ENCODE measurements around the gene FSIP1. TPM values are rescaled to one million over a fixed set of nuclear protein-coding genes. Genes with fewer than 3 reads are reported as not detected.

The FSIP1 gene
- total and polyA plus RNA-seq, 3 experiments from 2014 or later, result 0.38 to 1.3 (median 0.63) TPM

GRCh38 chr15:39784638-39785037, 2.0 kb upstream of the FSIP1 start:
- H3K4me3 Mint-ChIP-seq, result peak overlapping the region in 6 of 7 donors; percentile 51 to 97 (median 66)
- POLR2A ChIA-PET, result no interaction called here
- H3K27me3 Mint-ChIP-seq, result no peaks in the 10 kb centered on the region
- peaks cover 0 to 23% (median 0%) of the 10 kb centered on the region in 3 donors for H3K36me3 Mint-ChIP-seq
- H3K27ac Mint-ChIP-seq, result peak overlapping the region in 7 of 8 donors; percentile 39 to 96 (median 66)
- CTCF ChIA-PET, result interaction anchor here (0.7 to 1.2 kb wide), 4 partner anchors 28 to 489 kb away, joined by 3 to 4 read pairs (median 3); no protein-coding TSS in a partner anchor
- peaks cover 31% of the 10 kb centered on the region for H3K4me1 ChIP-seq (ENCODE audit: insufficient read depth, low read length)
- no peak for DNase-seq
- H3K4me3 ChIP-seq (ENCODE audit: low read length), result no peak overlapping the region
- H3K27me3 ChIP-seq (ENCODE audit: insufficient read depth, low read length, poor library complexity, severe bottlenecking), result no peaks in the 10 kb centered on the region
- peaks cover 44 to 65% (median 60%) of the 10 kb centered on the region in 3 donors for H3K4me1 Mint-ChIP-seq
- no peaks in the 10 kb centered on the region for H3K9me3 Mint-ChIP-seq
- no peaks in the 10 kb centered on the region for H3K9me3 ChIP-seq (ENCODE audit: low read length)
- H3K36me3 ChIP-seq (ENCODE audit: insufficient read depth, low read length), result no peaks in the 10 kb centered on the region
- no peak overlapping the region for H3K27ac ChIP-seq (ENCODE audit: low read depth, low read length)

DNA sequence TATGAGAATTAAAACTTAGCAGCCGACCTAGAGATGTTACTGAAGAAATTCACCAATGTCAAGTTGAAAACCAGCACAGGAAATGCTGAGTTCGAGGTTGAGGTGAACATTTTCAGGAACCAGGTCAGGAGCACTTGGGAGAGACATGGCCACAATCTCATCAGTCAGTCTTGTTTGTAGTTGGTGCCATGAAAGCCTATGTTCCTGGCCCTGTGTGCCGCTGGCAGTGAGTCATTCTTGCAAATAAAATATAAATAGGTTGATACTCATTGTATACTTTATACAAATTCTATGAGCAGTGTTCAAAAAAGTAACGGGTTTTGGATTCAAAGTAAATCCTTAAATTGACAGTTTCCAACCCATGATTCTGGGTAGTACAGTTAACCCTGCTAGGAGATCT, 1.5 kb upstream of the FSIP1 start:
- Mint-ChIP-seq H3K9me3 (no peaks in the 10 kb centered on the region), H3K36me3 (peaks cover 0 to 23% (median 0%) of the 10 kb centered on the region in 3 donors), H3K4me1 (peaks cover 44 to 65% (median 60%) of the 10 kb centered on the region in 3 donors), H3K27me3 (no peaks in the 10 kb centered on the region), H3K27ac (peak overlapping the region; percentile 65 to 96 (median 86)), H3K4me3 (peak overlapping the region; percentile 82 to 98 (median 96))
- Histone ChIP-seq H3K27me3 (ENCODE audit: insufficient read depth, low read length, poor library complexity, severe bottlenecking) (no peaks in the 10 kb centered on the region), H3K9me3 (ENCODE audit: low read length) (no peaks in the 10 kb centered on the region), H3K36me3 (ENCODE audit: insufficient read depth, low read length) (no peaks in the 10 kb centered on the region), H3K4me1 (ENCODE audit: insufficient read depth, low read length) (peaks cover 31% of the 10 kb centered on the region), H3K27ac (ENCODE audit: low read depth, low read length) (no peak overlapping the region), H3K4me3 (ENCODE audit: low read length) (no peak overlapping the region)
- POLR2A ChIA-PET, result no interaction called here
- DNase-seq, result no peak
- CTCF ChIA-PET, result interaction anchor here (0.9 to 1.2 kb wide), 3 partner anchors 27 to 489 kb away, joined by 3 to 4 read pairs (median 3); no protein-coding TSS in a partner anchor

- peaks cover 31% of the 10 kb centered on the region for H3K4me1 ChIP-seq (ENCODE audit: insufficient read depth, low read length)
- POLR2A ChIA-PET, result interaction anchor here (0.9 to 1.4 kb wide), 2 partner anchors 9 to 26 kb away, joined by 3 to 6 read pairs; no protein-coding TSS in a partner anchor
- CTCF ChIA-PET, result interaction anchor here (1.2 to 1.5 kb wide), 5 partner anchors 12 to 496 kb away, joined by 3 to 5 read pairs (median 3); no protein-coding TSS in a partner anchor
- H3K27ac Mint-ChIP-seq, result peak overlapping the region; percentile 65 to 96 (median 90)
- peaks cover 43 to 65% (median 60%) of the 10 kb centered on the region in 3 donors for H3K4me1 Mint-ChIP-seq
- no peaks in the 10 kb centered on the region for H3K27me3 Mint-ChIP-seq
- peaks cover 0 to 23% (median 0%) of the 10 kb centered on the region in 3 donors for H3K36me3 Mint-ChIP-seq
- peak overlapping the region; percentile 94 for H3K4me3 ChIP-seq (ENCODE audit: low read length)
- H3K27me3 ChIP-seq (ENCODE audit: insufficient read depth, low read length, poor library complexity, severe bottlenecking), result no peaks in the 10 kb centered on the region
- no peaks in the 10 kb centered on the region for H3K9me3 Mint-ChIP-seq
- H3K4me3 Mint-ChIP-seq, result peak overlapping the region; percentile 82 to 98 (median 96)
- peak overlapping the region; percentile 83 for H3K27ac ChIP-seq (ENCODE audit: low read depth, low read length)
- H3K9me3 ChIP-seq (ENCODE audit: low read length), result no peaks in the 10 kb centered on the region
- peak in 1 of 5 donors; percentile 19 for DNase-seq
- H3K36me3 ChIP-seq (ENCODE audit: insufficient read depth, low read length), result no peaks in the 10 kb centered on the region
These were observed 691 bp upstream of the FSIP1 start for GRCh38 chr15:39783244-39783820.

- Histone ChIP-seq H3K27ac (ENCODE audit: low read depth, low read length) (peak overlapping the region; percentile 83), H3K27me3 (ENCODE audit: insufficient read depth, low read length, poor library complexity, severe bottlenecking) (no peaks in the 10 kb centered on the region), H3K4me3 (ENCODE audit: low read length) (peak overlapping the region; percentile 94), H3K4me1 (ENCODE audit: insufficient read depth, low read length) (peaks cover 31% of the 10 kb centered on the region), H3K36me3 (ENCODE audit: insufficient read depth, low read length) (no peaks in the 10 kb centered on the region), H3K9me3 (ENCODE audit: low read length) (no peaks in the 10 kb centered on the region)
- POLR2A ChIA-PET, result no interaction called here
- CTCF ChIA-PET, result interaction anchor here (1.2 to 1.3 kb wide), 3 partner anchors 25 to 497 kb away, joined by 3 to 5 read pairs (median 3); no protein-coding TSS in a partner anchor
- no peak for DNase-seq
- Mint-ChIP-seq H3K4me1 (peaks cover 42 to 58% (median 56%) of the 10 kb centered on the region in 3 donors), H3K4me3 (peak overlapping the region; percentile 82 to 98 (median 96)), H3K36me3 (peaks cover 0 to 23% (median 2%) of the 10 kb centered on the region in 3 donors), H3K27ac (peak overlapping the region; percentile 65 to 96 (median 90)), H3K9me3 (no peaks in the 10 kb centered on the region), H3K27me3 (peaks cover 4% of the 10 kb centered on the region in 2 donors)
These were observed 706 bp downstream of the FSIP1 start for GRCh38 chr15:39781967-39782302.

GRCh38 chr15:39781147-39781966, 1.3 kb downstream of the FSIP1 start:
- H3K4me1 Mint-ChIP-seq, result peaks cover 39 to 52% (median 50%) of the 10 kb centered on the region in 3 donors
- Histone ChIP-seq H3K27me3 (ENCODE audit: insufficient read depth, low read length, poor library complexity, severe bottlenecking) (no peaks in the 10 kb centered on the region), H3K9me3 (ENCODE audit: low read length) (no peaks in the 10 kb centered on the region), H3K27ac (ENCODE audit: low read depth, low read length) (no peak overlapping the region), H3K4me3 (ENCODE audit: low read length) (peak overlapping the region; percentile 94), H3K36me3 (ENCODE audit: insufficient read depth, low read length) (no peaks in the 10 kb centered on the region), H3K4me1 (ENCODE audit: insufficient read depth, low read length) (peaks cover 27% of the 10 kb centered on the region)
- CTCF ChIA-PET, result no interaction called here
- POLR2A ChIA-PET, result no interaction called here
- peak overlapping the region; percentile 69 to 98 (median 96) for H3K4me3 Mint-ChIP-seq
- peaks cover 0 to 21% (median 2%) of the 10 kb centered on the region in 3 donors for H3K36me3 Mint-ChIP-seq
- no peaks in the 10 kb centered on the region for H3K9me3 Mint-ChIP-seq
- H3K27ac Mint-ChIP-seq, result peak overlapping the region; percentile 36 to 96 (median 90)
- no peak for DNase-seq
- peaks cover 4 to 8% of the 10 kb centered on the region in 2 donors for H3K27me3 Mint-ChIP-seq

DNA sequence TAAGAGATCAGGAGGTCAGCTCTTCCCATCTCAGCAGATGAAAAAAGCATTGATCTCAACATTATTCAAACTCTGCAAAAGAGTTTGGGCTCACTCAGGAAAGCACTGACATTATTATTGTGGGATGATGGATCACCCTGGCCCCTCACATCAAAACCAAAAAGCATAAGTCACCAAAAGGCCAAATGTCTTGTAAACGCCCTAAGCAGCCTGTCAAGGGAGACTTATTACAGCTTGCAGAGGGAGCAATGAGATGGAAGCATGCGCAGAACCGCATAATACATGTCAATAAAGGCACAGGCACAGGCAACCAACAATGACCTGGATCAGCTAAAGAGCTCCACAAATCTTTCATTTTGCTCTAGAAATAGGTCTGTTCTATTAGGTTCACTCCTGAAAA, 4.6 kb downstream of the FSIP1 start:
- Mint-ChIP-seq H3K27ac (peak overlapping the region in 2 of 8 donors; percentile 8 to 33), H3K4me3 (no peak overlapping the region), H3K4me1 (peaks cover 23 to 37% (median 31%) of the 10 kb centered on the region in 3 donors), H3K9me3 (no peaks in the 10 kb centered on the region), H3K27me3 (peaks cover 5 to 8% of the 10 kb centered on the region in 2 donors), H3K36me3 (peaks cover 2 to 8% (median 4%) of the 10 kb centered on the region in 3 donors)
- DNase-seq, result no peak
- H3K4me3 ChIP-seq (ENCODE audit: low read length), result no peak overlapping the region
- H3K27ac ChIP-seq (ENCODE audit: low read depth, low read length), result no peak overlapping the region
- H3K27me3 ChIP-seq (ENCODE audit: insufficient read depth, low read length, poor library complexity, severe bottlenecking), result no peaks in the 10 kb centered on the region
- ChIA-PET POLR2A (no interaction called here), CTCF (interaction anchor here (1.3 kb wide), 1 partner anchor 184 kb away, joined by 3 read pairs; no protein-coding TSS in a partner anchor)
- H3K36me3 ChIP-seq (ENCODE audit: insufficient read depth, low read length), result no peaks in the 10 kb centered on the region
- peaks cover 13% of the 10 kb centered on the region for H3K4me1 ChIP-seq (ENCODE audit: insufficient read depth, low read length)
- H3K9me3 ChIP-seq (ENCODE audit: low read length), result no peaks in the 10 kb centered on the region

DNA sequence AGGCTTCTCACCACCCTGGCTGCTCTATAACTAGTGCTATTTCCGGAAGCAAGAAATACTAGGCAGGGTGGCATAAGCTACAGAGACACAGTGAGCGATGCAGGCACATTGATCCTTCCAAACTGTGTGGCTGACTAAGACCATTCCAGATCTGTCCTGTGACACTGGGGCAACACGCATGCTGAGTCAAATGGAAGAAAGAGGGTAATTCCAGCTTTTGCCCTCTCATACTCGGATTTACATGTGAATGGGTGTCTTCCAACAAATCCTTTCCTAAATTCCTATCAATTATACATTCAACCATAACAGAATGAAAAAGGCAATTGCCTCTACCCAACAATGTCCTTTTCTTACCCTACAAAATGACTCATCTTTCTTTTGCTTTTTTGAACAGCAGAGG, 5.1 kb downstream of the FSIP1 start:
- CTCF ChIA-PET, result interaction anchor here (1.3 kb wide), 1 partner anchor 184 kb away, joined by 3 read pairs; no protein-coding TSS in a partner anchor
- Histone ChIP-seq H3K27ac (ENCODE audit: low read depth, low read length) (no peak overlapping the region), H3K9me3 (ENCODE audit: low read length) (no peaks in the 10 kb centered on the region), H3K4me3 (ENCODE audit: low read length) (no peak overlapping the region), H3K36me3 (ENCODE audit: insufficient read depth, low read length) (no peaks in the 10 kb centered on the region), H3K27me3 (ENCODE audit: insufficient read depth, low read length, poor library complexity, severe bottlenecking) (no peaks in the 10 kb centered on the region), H3K4me1 (ENCODE audit: insufficient read depth, low read length) (peaks cover 13% of the 10 kb centered on the region)
- peaks cover 21 to 36% (median 25%) of the 10 kb centered on the region in 3 donors for H3K4me1 Mint-ChIP-seq
- H3K9me3 Mint-ChIP-seq, result no peaks in the 10 kb centered on the region
- no peak overlapping the region for H3K4me3 Mint-ChIP-seq
- peaks cover 5 to 8% of the 10 kb centered on the region in 2 donors for H3K27me3 Mint-ChIP-seq
- H3K27ac Mint-ChIP-seq, result no peak overlapping the region
- peaks cover 2 to 4% (median 3%) of the 10 kb centered on the region in 3 donors for H3K36me3 Mint-ChIP-seq
- no peak for DNase-seq
- POLR2A ChIA-PET, result no interaction called here

All from CD8-positive, alpha-beta memory T cell (primary cell).